Hepatocyte (in vitro differentiated cells): ENCODE measurements around the gene RRP9.

Source experiments
- EZH2 ChIP-seq: fragments of 200-600 bp; sonication (generic); IDR thresholded peaks from 2 replicates; pipeline ENCODE4 v1.6.1; 2016; ENCODE audit warnings: antibody characterized with exemption, mild to moderate bottlenecking, borderline replicate concordance
- TF ChIP-seq, protein P1 (sequence below): fragments of 200-600 bp; sonication (generic); IDR thresholded peaks from 2 replicates; pipeline ENCODE4 v1.5.1; 2016; ENCODE audit warnings: antibody characterized with exemption, mild to moderate bottlenecking; ENCODE audit not compliant: poor library complexity

DNA sequence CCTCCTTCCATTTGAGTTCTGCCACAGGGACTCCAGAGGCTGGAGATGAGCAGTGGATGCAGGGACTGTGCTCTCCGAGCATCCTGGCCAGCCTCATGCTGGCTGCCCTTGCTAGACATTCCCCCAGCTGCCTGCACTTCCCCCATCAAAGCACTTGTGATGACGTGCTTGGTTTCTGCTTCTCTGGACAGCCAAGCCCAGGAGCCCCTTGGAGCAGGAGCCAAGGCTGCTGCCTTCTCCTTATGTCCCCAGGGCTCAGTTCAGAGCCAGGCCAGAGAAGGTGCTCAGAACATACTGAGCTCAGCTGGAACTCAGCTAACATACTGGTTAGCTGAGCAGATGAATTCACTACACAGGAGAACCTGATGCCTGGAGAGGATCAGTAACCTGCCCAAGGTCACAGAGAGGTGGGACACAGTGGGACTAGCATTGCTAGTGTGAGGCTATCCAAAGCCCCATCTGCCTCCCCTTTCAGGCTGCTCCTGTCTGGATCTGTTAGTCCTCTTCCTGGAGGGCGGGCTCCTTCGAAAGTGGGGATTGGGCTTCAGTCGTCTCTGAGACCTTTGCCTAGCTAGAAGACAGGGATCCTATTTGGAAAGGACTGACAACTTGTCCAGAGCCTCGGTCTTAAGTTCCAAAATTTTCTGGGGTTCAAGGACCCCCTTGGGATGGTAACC is 21.3 kb upstream of the RRP9 start:
- TF ChIP-seq EZH2 = no peak
- TF ChIP-seq, protein P1, sequence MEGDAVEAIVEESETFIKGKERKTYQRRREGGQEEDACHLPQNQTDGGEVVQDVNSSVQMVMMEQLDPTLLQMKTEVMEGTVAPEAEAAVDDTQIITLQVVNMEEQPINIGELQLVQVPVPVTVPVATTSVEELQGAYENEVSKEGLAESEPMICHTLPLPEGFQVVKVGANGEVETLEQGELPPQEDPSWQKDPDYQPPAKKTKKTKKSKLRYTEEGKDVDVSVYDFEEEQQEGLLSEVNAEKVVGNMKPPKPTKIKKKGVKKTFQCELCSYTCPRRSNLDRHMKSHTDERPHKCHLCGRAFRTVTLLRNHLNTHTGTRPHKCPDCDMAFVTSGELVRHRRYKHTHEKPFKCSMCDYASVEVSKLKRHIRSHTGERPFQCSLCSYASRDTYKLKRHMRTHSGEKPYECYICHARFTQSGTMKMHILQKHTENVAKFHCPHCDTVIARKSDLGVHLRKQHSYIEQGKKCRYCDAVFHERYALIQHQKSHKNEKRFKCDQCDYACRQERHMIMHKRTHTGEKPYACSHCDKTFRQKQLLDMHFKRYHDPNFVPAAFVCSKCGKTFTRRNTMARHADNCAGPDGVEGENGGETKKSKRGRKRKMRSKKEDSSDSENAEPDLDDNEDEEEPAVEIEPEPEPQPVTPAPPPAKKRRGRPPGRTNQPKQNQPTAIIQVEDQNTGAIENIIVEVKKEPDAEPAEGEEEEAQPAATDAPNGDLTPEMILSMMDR = no peak
